H9 (cell line): ENCODE data around the gene FGA. TPM values are rescaled to one million over a fixed set of nuclear protein-coding genes. Genes with fewer than 3 reads are reported as not detected.

Experiments
- DNase-seq: peaks from one replicate; pipeline ENCODE4 v3.0.0-alpha.2; 2017
- H2AFZ ChIP-seq: one replicate; pipeline ENCODE4 v1.6.1; 2013; ENCODE audit warnings: mild to moderate bottlenecking, low read length, control low read depth, moderate library complexity
- H2AK5ac ChIP-seq: 2 replicates; pipeline ENCODE4 v1.6.1; 2013; ENCODE audit warnings: low read length, control low read depth, mixed read lengths; ENCODE audit not compliant: insufficient read length
- H2BK120ac ChIP-seq: one replicate; pipeline ENCODE4 v1.6.1; 2013; ENCODE audit warnings: low read depth, mild to moderate bottlenecking, low read length, control low read depth, inconsistent platforms; ENCODE audit not compliant: poor library complexity, severe bottlenecking
- H2BK12ac ChIP-seq: 2 replicates; pipeline ENCODE4 v1.6.1; 2013; ENCODE audit warnings: low read length, control low read depth, mixed read lengths, low read depth; ENCODE audit not compliant: insufficient read length
- H2BK15ac ChIP-seq: 2 replicates; pipeline ENCODE4 v1.6.1; 2013; ENCODE audit warnings: low read depth, low read length, control low read depth
- H2BK20ac ChIP-seq: one replicate; pipeline ENCODE4 v1.6.1; 2013; ENCODE audit warnings: low read depth, mild to moderate bottlenecking, low read length, control low read depth, inconsistent platforms; ENCODE audit not compliant: poor library complexity, severe bottlenecking
- H2BK5ac ChIP-seq: 2 replicates; pipeline ENCODE4 v1.6.1; 2013; ENCODE audit warnings: low read length, control low read depth, mixed read lengths; ENCODE audit not compliant: insufficient read length
- H3K14ac ChIP-seq: 2 replicates; pipeline ENCODE4 v1.6.1; 2013; ENCODE audit warnings: low read length, control low read depth; ENCODE audit not compliant: insufficient read depth
- H3K18ac ChIP-seq: 2 replicates; pipeline ENCODE4 v1.6.1; 2013; ENCODE audit warnings: low read depth, mild to moderate bottlenecking, mixed read lengths, low read length, control low read depth; ENCODE audit not compliant: insufficient read length
- H3K23ac ChIP-seq: 2 replicates; pipeline ENCODE4 v1.6.1; 2013; ENCODE audit warnings: low read length, control low read depth, mixed read lengths, low read depth; ENCODE audit not compliant: insufficient read length
- H3K23me2 ChIP-seq: 2 replicates; pipeline ENCODE4 v1.6.1; 2013; ENCODE audit warnings: low read depth, mild to moderate bottlenecking, mixed read lengths, low read length, control low read depth; ENCODE audit not compliant: insufficient read length, poor library complexity, severe bottlenecking
- H3K27ac ChIP-seq: 2 replicates; pipeline ENCODE4 v1.5.1; 2013; ENCODE audit warnings: low read length, control low read depth, mixed read lengths, low read depth; ENCODE audit not compliant: insufficient read length
- H3K27me3 ChIP-seq: 2 replicates; pipeline ENCODE4 v1.6.1; 2013; ENCODE audit warnings: low read length, control low read depth, inconsistent platforms; ENCODE audit not compliant: insufficient read depth
- H3K4ac ChIP-seq: 2 replicates; pipeline ENCODE4 v1.6.1; 2013; ENCODE audit warnings: low read depth, mild to moderate bottlenecking, control low read depth, inconsistent platforms, low read length, moderate library complexity
- H3K4me1 ChIP-seq: 2 replicates; pipeline ENCODE4 v1.6.1; 2013; ENCODE audit warnings: low read length, control low read depth, inconsistent platforms; ENCODE audit not compliant: insufficient read depth
- H3K4me2 ChIP-seq: 2 replicates; pipeline ENCODE4 v1.6.1; 2013; ENCODE audit warnings: low read length, control low read depth, mixed read lengths; ENCODE audit not compliant: insufficient read length, insufficient read depth
- H3K56ac ChIP-seq: 2 replicates; pipeline ENCODE4 v1.6.1; 2013; ENCODE audit warnings: low read depth, mild to moderate bottlenecking, mixed read lengths, low read length, control low read depth; ENCODE audit not compliant: insufficient read length
- H3K79me1 ChIP-seq: 2 replicates; pipeline ENCODE4 v1.6.1; 2013; ENCODE audit warnings: low read depth, mild to moderate bottlenecking, moderate library complexity, low read length, control low read depth, inconsistent platforms; ENCODE audit not compliant: insufficient read depth, poor library complexity, severe bottlenecking
- H3K79me2 ChIP-seq: 2 replicates; pipeline ENCODE4 v1.6.1; 2013; ENCODE audit warnings: low read length, control low read depth, inconsistent platforms; ENCODE audit not compliant: insufficient read depth
- H3K9ac ChIP-seq: 2 replicates; pipeline ENCODE4 v1.6.1; 2013; ENCODE audit warnings: low read length, control low read depth, mixed read lengths; ENCODE audit not compliant: insufficient read length; ENCODE audit errors: extremely low read depth
- H3K9me3 ChIP-seq: one replicate; pipeline ENCODE4 v1.6.1; 2013; ENCODE audit warnings: low read depth, low read length, inconsistent platforms; ENCODE audit not compliant: control insufficient read depth
- H3T11ph ChIP-seq: one replicate; pipeline ENCODE4 v1.6.1; 2013; ENCODE audit warnings: mild to moderate bottlenecking, low read length, control low read depth, inconsistent platforms
- H4K20me1 ChIP-seq: one replicate; pipeline ENCODE4 v1.6.1; 2013; ENCODE audit not compliant: control insufficient read depth, insufficient read length, insufficient read depth
- H4K5ac ChIP-seq: 2 replicates; pipeline ENCODE4 v1.6.1; 2013; ENCODE audit warnings: low read depth, mild to moderate bottlenecking, mixed read lengths, low read length, control low read depth; ENCODE audit not compliant: insufficient read length
- H4K8ac ChIP-seq: replicated peaks from 2 replicates; pipeline ENCODE4 v1.6.1; 2013; ENCODE audit warnings: low read length, control low read depth, mixed read lengths, low read depth; ENCODE audit not compliant: insufficient read length
- H4K91ac ChIP-seq: 2 replicates; pipeline ENCODE4 v1.6.1; 2013; ENCODE audit warnings: low read depth, mild to moderate bottlenecking, moderate library complexity, mixed read lengths, low read length, control low read depth; ENCODE audit not compliant: insufficient read length
- H3K27ac Mint-ChIP-seq, 3 experiments: 2 replicates in 2 of 3; 3 replicates in 1 of 3; pipeline ENCODE4 v1.8.0; 2020 to 2021; ENCODE audit warnings: mixed read lengths in 3 of 3, mild to moderate bottlenecking in 1 of 3, moderate library complexity in 1 of 3
- H3K27me3 Mint-ChIP-seq: 2 replicates; pipeline ENCODE4 v1.8.0; 2021; ENCODE audit warnings: low read depth, mild to moderate bottlenecking, moderate library complexity, mixed read lengths
- H3K36me3 Mint-ChIP-seq, 3 experiments: 2 replicates in 2 of 3; 3 replicates in 1 of 3; pipeline ENCODE4 v1.8.0; 2020 to 2021; ENCODE audit warnings: low read depth in 3 of 3, mixed read lengths in 3 of 3; ENCODE audit not compliant: insufficient read depth in 1 of 3
- H3K4me1 Mint-ChIP-seq, 2 experiments: 2 replicates each; pipeline ENCODE4 v1.8.0; 2020; ENCODE audit warnings: mixed read lengths in 2 of 2
- H3K4me3 Mint-ChIP-seq, 2 experiments: 2 replicates in 1 of 2; 3 replicates in 1 of 2; pipeline ENCODE4 v1.8.0; 2020 to 2021; ENCODE audit warnings: mild to moderate bottlenecking in 2 of 2, mixed read lengths in 2 of 2, moderate library complexity in 1 of 2
- H3K9me3 Mint-ChIP-seq, 2 experiments: 2 replicates in 1 of 2; 3 replicates in 1 of 2; pipeline ENCODE4 v1.8.0; 2020; ENCODE audit warnings: mild to moderate bottlenecking in 2 of 2, mixed read lengths in 2 of 2, moderate library complexity in 1 of 2
- CTCF ChIP-seq: fragments of 200-600 bp; sonication (generic); conservative IDR thresholded peaks from 3 replicates; pipeline ENCODE4 v1.8.0; 2021; ENCODE audit warnings: antibody characterized with exemption, mild to moderate bottlenecking
- WGBS: extraction: QIAGEN DNeasy Blood & Tissue Kit; methylation state at CpG from one replicate; pipeline ENCODE4 v1.1.7; 2013; ENCODE audit warnings: missing lambda C conversion rate, low lambda C conversion rate, mixed read lengths; ENCODE audit not compliant: insufficient read length; ENCODE audit errors: extremely low coverage; 5-methylcytosine and 5-hydroxymethylcytosine counted together
- total RNA-seq: library from RNA; stranded (reverse); gene quantifications from 2 replicates; pipeline ENCODE4 v1.2.1, GENCODE V29; 2021

Gene FGA
- total RNA-seq, 1 experiment from 2014 or later, result not detected

DNA sequence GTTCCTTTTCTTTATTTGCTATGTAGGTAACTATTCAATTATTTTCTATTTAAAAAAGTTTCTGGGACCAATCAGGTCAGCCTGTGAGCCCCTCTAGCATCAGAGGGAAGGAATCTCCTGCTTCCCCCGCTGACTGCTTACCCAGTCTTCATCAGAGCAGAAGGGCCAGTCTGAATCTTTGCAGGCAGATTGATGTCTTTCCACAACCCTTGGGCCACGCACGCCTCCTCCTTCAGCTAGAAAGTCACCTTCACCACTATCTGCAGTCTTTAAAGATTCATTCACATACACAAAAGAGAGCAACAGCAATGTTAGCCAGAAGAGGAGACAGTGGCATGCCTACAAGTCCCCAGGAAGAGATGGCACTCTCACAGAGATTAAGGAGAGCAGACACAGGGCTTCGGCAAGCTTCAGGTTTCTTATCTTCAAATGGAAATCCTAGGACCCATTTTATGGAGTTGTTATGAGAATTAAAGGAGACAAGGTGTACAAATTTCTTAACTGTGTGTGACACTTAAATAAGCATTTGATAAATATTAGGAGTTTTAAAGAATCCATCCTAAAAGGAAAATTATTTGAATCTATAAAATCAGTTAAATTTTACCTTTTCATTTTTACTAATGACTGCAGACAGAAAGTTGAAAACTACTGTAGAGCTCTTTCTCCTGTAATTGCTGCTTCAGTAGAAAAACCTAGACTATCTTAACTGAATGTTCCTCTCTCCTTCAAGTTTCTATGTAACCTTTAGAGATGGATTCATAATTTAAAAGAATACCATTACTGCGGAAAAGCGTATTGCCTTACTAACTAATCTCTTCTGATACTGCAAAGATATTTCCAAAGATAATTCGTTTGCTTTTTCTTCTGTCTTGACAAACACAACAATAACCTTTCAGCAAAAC is 995 bp downstream of the FGA start:
- H3T11ph ChIP-seq, result no peak overlapping the region
- H3K27ac ChIP-seq, result no peak overlapping the region
- no peak overlapping the region for H3K18ac ChIP-seq
- no peaks in the 10 kb centered on the region for H3K79me2 ChIP-seq
- H3K4me3 Mint-ChIP-seq, result no peak overlapping the region
- no peak overlapping the region for H2BK15ac ChIP-seq
- H4K20me1 ChIP-seq, result no peaks in the 10 kb centered on the region
- peaks cover 8 to 11% of the 10 kb centered on the region in 2 experiments for H3K4me1 Mint-ChIP-seq
- no peaks in the 10 kb centered on the region for H3K9me3 ChIP-seq
- no peaks in the 10 kb centered on the region for H3K4me1 ChIP-seq
- H3K56ac ChIP-seq, result no peak overlapping the region
- no peak overlapping the region for H2BK12ac ChIP-seq
- no peak overlapping the region for H3K4me2 ChIP-seq
- H3K27ac Mint-ChIP-seq, result no peak overlapping the region; a peak in 1 of 7 replicates
- H4K5ac ChIP-seq, result no peak overlapping the region
- no peak overlapping the region for H2BK5ac ChIP-seq
- no peak overlapping the region for H3K14ac ChIP-seq
- no peak overlapping the region for H3K4ac ChIP-seq
- H2AFZ ChIP-seq, result no peak overlapping the region
- no peak overlapping the region for H2BK120ac ChIP-seq
- no peak overlapping the region for H2AK5ac ChIP-seq
- DNase-seq, result no peak
- H2BK20ac ChIP-seq, result no peak overlapping the region
- H4K91ac ChIP-seq, result no peak overlapping the region
- no peak overlapping the region for H3K23ac ChIP-seq
- no peak overlapping the region for H4K8ac ChIP-seq
- no peak overlapping the region for H3K9ac ChIP-seq
- H3K36me3 Mint-ChIP-seq, result no peaks in the 10 kb centered on the region
- no CpG with 5 or more reads among the region's 7 CpGs for WGBS
- TF ChIP-seq CTCF, result no peak
- no peaks in the 10 kb centered on the region for H3K79me1 ChIP-seq
- no peaks in the 10 kb centered on the region for H3K27me3 ChIP-seq
- H3K23me2 ChIP-seq, result no peaks in the 10 kb centered on the region
- H3K27me3 Mint-ChIP-seq, result no peaks in the 10 kb centered on the region
- H3K9me3 Mint-ChIP-seq, result no peaks in the 10 kb centered on the region
